ENCODE results near the gene DTNB.
"Not testable (repeated sequence)": the region's sequence is repeated elsewhere in the genome, so short reads cannot be mapped to it uniquely, and the experiment has no call there.

The DTNB gene

DNA sequence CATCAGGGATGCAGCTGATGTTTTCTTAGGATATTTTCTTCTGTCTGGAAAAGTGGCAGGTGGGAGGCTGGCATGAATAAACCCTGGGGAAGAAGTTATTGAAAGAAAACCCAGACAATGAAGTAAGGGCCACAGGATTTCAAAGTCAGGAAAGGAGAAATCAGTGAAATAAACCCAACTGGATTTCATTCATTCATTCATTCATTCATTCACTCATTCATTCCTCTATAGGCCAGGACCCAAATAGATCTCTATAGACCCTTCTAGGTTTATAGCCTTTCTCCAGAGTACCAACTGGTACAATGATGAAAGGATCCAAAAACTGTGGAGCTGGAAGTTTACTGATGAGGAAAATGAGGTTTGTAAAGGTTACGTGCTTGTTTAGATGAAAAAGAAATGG, 264.3 kb downstream of the DTNB start:
- no peaks in the 10 kb centered on the region for H3K27me3 ChIP-seq (ENCODE audit: insufficient read depth, low read length)
- no peak overlapping the region for H3K27ac ChIP-seq (ENCODE audit: low read length)
- no peaks in the 10 kb centered on the region for H3K9me3 ChIP-seq (ENCODE audit: insufficient read depth, low read depth, low read length)
- no peaks in the 10 kb centered on the region for H3K36me3 ChIP-seq (ENCODE audit: insufficient read depth, low read depth, low read length)
- no peak overlapping the region for H3K4me3 ChIP-seq (ENCODE audit: low read length)
- H3K4me1 ChIP-seq (ENCODE audit: insufficient read depth, low read length): no peaks in the 10 kb centered on the region
- H3K9ac ChIP-seq (ENCODE audit: low read depth, low read length): no peak overlapping the region

- Histone ChIP-seq H3K9me3 (ENCODE audit: insufficient read depth, low read depth, low read length) (no peaks in the 10 kb centered on the region), H3K27ac (ENCODE audit: low read length) (no peak overlapping the region), H3K27me3 (ENCODE audit: insufficient read depth, low read length) (no peaks in the 10 kb centered on the region), H3K36me3 (ENCODE audit: insufficient read depth, low read depth, low read length) (no peaks in the 10 kb centered on the region), H3K9ac (ENCODE audit: low read depth, low read length) (no peak overlapping the region), H3K4me3 (ENCODE audit: low read length) (no peak overlapping the region), H3K4me1 (ENCODE audit: insufficient read depth, low read length) (peaks cover 5% of the 10 kb centered on the region; the same call in 1 of the 2 replicates)
Measured at GRCh38 chr2:25405611-25406295, 267.6 kb downstream of the DTNB start.

DNA sequence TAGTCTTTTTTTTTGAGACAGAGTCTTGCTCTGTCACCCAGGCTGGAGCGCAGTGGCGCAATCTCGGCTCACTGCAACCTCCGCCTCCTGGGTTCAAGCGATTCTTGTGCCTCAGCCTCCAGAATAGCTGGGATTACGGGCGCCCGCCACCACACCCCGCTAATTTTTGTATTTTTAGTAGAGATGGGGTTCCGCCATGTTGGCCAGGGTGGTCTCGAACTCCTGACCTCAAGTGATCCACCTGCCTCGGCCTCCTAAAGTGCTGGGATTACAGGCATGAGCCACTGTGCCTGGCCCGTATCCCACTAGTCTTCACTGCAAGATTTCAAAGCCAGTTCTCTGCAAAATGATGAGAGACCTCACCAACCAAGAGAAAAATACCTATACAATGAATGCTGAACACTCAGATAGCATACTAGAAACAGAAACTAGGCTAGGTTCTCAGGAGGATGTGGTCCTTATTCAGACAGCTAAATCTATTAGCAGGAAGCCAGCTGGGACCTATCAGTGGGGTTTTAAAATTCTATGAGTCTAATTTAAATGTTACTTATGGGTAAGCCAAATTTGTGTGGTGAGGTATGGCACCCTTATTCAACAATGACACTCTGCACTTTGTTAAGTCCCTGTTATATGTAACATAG, 270.1 kb downstream of the DTNB start:
- not testable (repeated sequence) for H3K27me3 ChIP-seq (ENCODE audit: insufficient read depth, low read length); H3K4me3 ChIP-seq (ENCODE audit: low read length); H3K9me3 ChIP-seq (ENCODE audit: insufficient read depth, low read depth, low read length); H3K36me3 ChIP-seq (ENCODE audit: insufficient read depth, low read depth, low read length); H3K27ac ChIP-seq (ENCODE audit: low read length); H3K9ac ChIP-seq (ENCODE audit: low read depth, low read length); H3K4me1 ChIP-seq (ENCODE audit: insufficient read depth, low read length)

- no peak overlapping the region for H3K9ac ChIP-seq (ENCODE audit: low read depth, low read length)
- H3K27ac ChIP-seq (ENCODE audit: low read length): no peak overlapping the region
- no peaks in the 10 kb centered on the region for H3K27me3 ChIP-seq (ENCODE audit: insufficient read depth, low read length)
- H3K4me1 ChIP-seq (ENCODE audit: insufficient read depth, low read length): peaks cover 5% of the 10 kb centered on the region; the same call in 1 of the 2 replicates
- H3K9me3 ChIP-seq (ENCODE audit: insufficient read depth, low read depth, low read length): no peaks in the 10 kb centered on the region
- H3K36me3 ChIP-seq (ENCODE audit: insufficient read depth, low read depth, low read length): no peaks in the 10 kb centered on the region
- no peak overlapping the region for H3K4me3 ChIP-seq (ENCODE audit: low read length)
Measured at GRCh38 chr2:25402477-25402876, 270.9 kb downstream of the DTNB start.

GRCh38 chr2:25401307-25402026, 271.9 kb downstream of the DTNB start:
- peaks cover 5% of the 10 kb centered on the region; the same call in 1 of the 2 replicates for H3K4me1 ChIP-seq (ENCODE audit: insufficient read depth, low read length)
- no peak overlapping the region for H3K9ac ChIP-seq (ENCODE audit: low read depth, low read length)
- H3K36me3 ChIP-seq (ENCODE audit: insufficient read depth, low read depth, low read length): no peaks in the 10 kb centered on the region
- no peaks in the 10 kb centered on the region for H3K27me3 ChIP-seq (ENCODE audit: insufficient read depth, low read length)
- H3K4me3 ChIP-seq (ENCODE audit: low read length): no peak overlapping the region
- H3K27ac ChIP-seq (ENCODE audit: low read length): no peak overlapping the region
- H3K9me3 ChIP-seq (ENCODE audit: insufficient read depth, low read depth, low read length): no peaks in the 10 kb centered on the region

- Histone ChIP-seq H3K9me3 (ENCODE audit: insufficient read depth, low read depth, low read length) (no peaks in the 10 kb centered on the region), H3K9ac (ENCODE audit: low read depth, low read length) (no peak overlapping the region), H3K4me1 (ENCODE audit: insufficient read depth, low read length) (peaks cover 5% of the 10 kb centered on the region; the same call in 1 of the 2 replicates), H3K27me3 (ENCODE audit: insufficient read depth, low read length) (no peaks in the 10 kb centered on the region), H3K27ac (ENCODE audit: low read length) (no peak overlapping the region), H3K4me3 (ENCODE audit: low read length) (no peak overlapping the region), H3K36me3 (ENCODE audit: insufficient read depth, low read depth, low read length) (no peaks in the 10 kb centered on the region)
Measured at GRCh38 chr2:25400576-25401216, 272.7 kb downstream of the DTNB start.

DNA sequence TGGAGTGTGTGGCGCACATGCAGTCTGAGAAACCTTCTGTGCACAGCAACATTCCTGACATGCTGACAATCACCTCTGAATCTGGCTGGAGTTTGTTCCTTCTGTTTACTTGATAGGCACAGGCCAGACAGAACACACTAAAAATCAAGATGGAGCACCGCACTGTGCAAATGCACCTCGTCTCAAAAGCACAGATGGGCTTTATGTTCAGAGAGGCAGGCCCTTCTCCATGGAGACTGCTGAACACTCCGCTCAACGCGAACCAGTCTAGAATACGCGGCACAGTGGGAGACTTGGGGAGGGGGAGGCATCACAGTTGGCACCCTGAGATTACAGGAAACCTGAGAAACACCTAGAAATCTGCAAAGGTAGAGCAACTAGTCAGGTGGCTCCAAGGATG, 273.2 kb downstream of the DTNB start:
- Histone ChIP-seq H3K4me3 (ENCODE audit: low read length) (no peak overlapping the region), H3K9ac (ENCODE audit: low read depth, low read length) (no peak overlapping the region), H3K4me1 (ENCODE audit: insufficient read depth, low read length) (peaks cover 5% of the 10 kb centered on the region; the same call in 1 of the 2 replicates), H3K27me3 (ENCODE audit: insufficient read depth, low read length) (no peaks in the 10 kb centered on the region), H3K27ac (ENCODE audit: low read length) (no peak overlapping the region), H3K9me3 (ENCODE audit: insufficient read depth, low read depth, low read length) (no peaks in the 10 kb centered on the region), H3K36me3 (ENCODE audit: insufficient read depth, low read depth, low read length) (no peaks in the 10 kb centered on the region)

- Histone ChIP-seq H3K9ac (ENCODE audit: low read depth, low read length) (no peak overlapping the region), H3K9me3 (ENCODE audit: insufficient read depth, low read depth, low read length) (no peaks in the 10 kb centered on the region), H3K27ac (ENCODE audit: low read length) (no peak overlapping the region), H3K36me3 (ENCODE audit: insufficient read depth, low read depth, low read length) (no peaks in the 10 kb centered on the region), H3K4me1 (ENCODE audit: insufficient read depth, low read length) (peaks cover 5% of the 10 kb centered on the region; the same call in 1 of the 2 replicates), H3K27me3 (ENCODE audit: insufficient read depth, low read length) (no peaks in the 10 kb centered on the region), H3K4me3 (ENCODE audit: low read length) (no peak overlapping the region)
Measured at GRCh38 chr2:25398534-25398933, 274.8 kb downstream of the DTNB start.

DNA sequence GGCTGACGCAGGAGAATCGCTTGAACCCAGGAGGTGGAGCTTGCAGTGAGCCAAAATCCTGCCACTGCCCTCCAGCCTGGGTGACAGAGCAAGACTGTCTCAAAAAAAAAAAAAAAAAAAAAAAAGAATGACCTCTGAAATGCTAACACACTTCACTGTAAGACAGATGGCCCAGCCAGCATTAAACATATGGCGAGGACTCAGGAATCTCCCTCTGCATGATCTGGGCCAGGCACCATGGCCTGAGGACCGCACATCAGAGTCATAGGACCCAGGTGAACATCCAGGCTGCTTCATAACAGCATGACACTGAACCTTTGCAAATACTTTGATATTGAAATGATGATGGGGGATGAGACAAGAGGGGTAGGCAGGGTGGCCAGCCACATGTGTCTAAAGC, 275.6 kb downstream of the DTNB start:
- Histone ChIP-seq H3K27me3 (ENCODE audit: insufficient read depth, low read length) (no peaks in the 10 kb centered on the region), H3K9me3 (ENCODE audit: insufficient read depth, low read depth, low read length) (no peaks in the 10 kb centered on the region), H3K4me3 (ENCODE audit: low read length) (no peak overlapping the region), H3K4me1 (ENCODE audit: insufficient read depth, low read length) (peaks cover 5% of the 10 kb centered on the region; the same call in 1 of the 2 replicates), H3K36me3 (ENCODE audit: insufficient read depth, low read depth, low read length) (no peaks in the 10 kb centered on the region), H3K27ac (ENCODE audit: low read length) (no peak overlapping the region), H3K9ac (ENCODE audit: low read depth, low read length) (no peak overlapping the region)

GRCh38 chr2:25389161-25389560, 284.2 kb downstream of the DTNB start:
- H3K4me1 ChIP-seq (ENCODE audit: insufficient read depth, low read length): no peaks in the 10 kb centered on the region
- no peaks in the 10 kb centered on the region for H3K27me3 ChIP-seq (ENCODE audit: insufficient read depth, low read length)
- no peak overlapping the region for H3K27ac ChIP-seq (ENCODE audit: low read length)
- no peak overlapping the region for H3K9ac ChIP-seq (ENCODE audit: low read depth, low read length)
- no peak overlapping the region for H3K4me3 ChIP-seq (ENCODE audit: low read length)
- H3K36me3 ChIP-seq (ENCODE audit: insufficient read depth, low read depth, low read length): peaks cover 4% of the 10 kb centered on the region; the same call in 1 of the 2 replicates
- no peaks in the 10 kb centered on the region for H3K9me3 ChIP-seq (ENCODE audit: insufficient read depth, low read depth, low read length)

GRCh38 chr2:25388491-25388890, 284.9 kb downstream of the DTNB start:
- no peak overlapping the region for H3K9ac ChIP-seq (ENCODE audit: low read depth, low read length)
- no peak overlapping the region for H3K4me3 ChIP-seq (ENCODE audit: low read length)
- no peaks in the 10 kb centered on the region for H3K27me3 ChIP-seq (ENCODE audit: insufficient read depth, low read length)
- H3K27ac ChIP-seq (ENCODE audit: low read length): no peak overlapping the region
- H3K36me3 ChIP-seq (ENCODE audit: insufficient read depth, low read depth, low read length): peaks cover 4% of the 10 kb centered on the region; the same call in 1 of the 2 replicates
- no peaks in the 10 kb centered on the region for H3K4me1 ChIP-seq (ENCODE audit: insufficient read depth, low read length)
- H3K9me3 ChIP-seq (ENCODE audit: insufficient read depth, low read depth, low read length): no peaks in the 10 kb centered on the region

Measured in iPS-20b (cell line).